GM19240 (cell line): Measurements from ENCODE around the gene UXS1.

Experiments
- DNase-seq: peaks from one replicate; pipeline ENCODE4 v3.0.0; 2011; ENCODE audit warnings: low spot score; ENCODE audit not compliant: insufficient read length

Gene UXS1

GRCh38 chr2:106113361-106113966 is 80.6 kb downstream of the UXS1 start:
- DNase-seq, result no peak

GRCh38 chr2:106111882-106112571 is 82.1 kb downstream of the UXS1 start:
- no peak for DNase-seq

GRCh38 chr2:106109675-106110424 is 84.3 kb downstream of the UXS1 start:
- no peak for DNase-seq

GRCh38 chr2:106108791-106109190 is 85.3 kb downstream of the UXS1 start:
- DNase-seq, result no peak

GRCh38 chr2:106108351-106108750 is 85.8 kb downstream of the UXS1 start:
- DNase-seq, result no peak

- DNase-seq, result no peak
These were observed 86.5 kb downstream of the UXS1 start for GRCh38 chr2:106107509-106108131.

GRCh38 chr2:106106622-106107508 is 87.2 kb downstream of the UXS1 start:
- no peak for DNase-seq

GRCh38 chr2:106105151-106105922 is 88.8 kb downstream of the UXS1 start:
- DNase-seq, result no peak

- DNase-seq, result peak; percentile 70
These were observed 89.6 kb downstream of the UXS1 start for GRCh38 chr2:106104332-106105062.

GRCh38 chr2:106099691-106100090 is 94.4 kb downstream of the UXS1 start:
- DNase-seq, result no peak

- no peak for DNase-seq
These were observed 95.4 kb downstream of the UXS1 start for GRCh38 chr2:106098664-106099063.

GRCh38 chr2:106098081-106098480 is 96.0 kb downstream of the UXS1 start:
- no peak for DNase-seq

- no peak for DNase-seq
These were observed 96.8 kb downstream of the UXS1 start for GRCh38 chr2:106097038-106098000.

GRCh38 chr2:106096299-106097037 is 97.6 kb downstream of the UXS1 start:
- DNase-seq, result no peak

GRCh38 chr2:106095478-106096298 is 98.4 kb downstream of the UXS1 start:
- no peak for DNase-seq

- no peak for DNase-seq
These were observed 99.8 kb downstream of the UXS1 start for GRCh38 chr2:106094131-106094841.
